T-helper 2 cell treated with Interferon-gamma antibody and Interleukin-4, amounts not matched to agents 100 ng/mL and 5 ng/mL, for 36 hours (primary cell): ENCODE data around the gene PHYHIPL. TPM values are rescaled to one million over a fixed set of nuclear protein-coding genes. Genes with fewer than 3 reads are reported as not detected.

Experiments
- intact Hi-C: fragments of 100-400 bp; cut with micrococcal nuclease; formaldehyde crosslinking; loops from one replicate; pipeline ENCODE4 v1.15.1; 2023
- total RNA-seq: library from RNA; stranded (reverse); gene quantifications from 2 replicates; pipeline ENCODE4 v1.2.3, GENCODE V29; 2022

PHYHIPL gene
- total RNA-seq, 1 donor from 2014 or later: not detected

GRCh38 chr10:59252491-59252890 is 76.0 kb downstream of the PHYHIPL start:
- intact Hi-C loops: no loop called here

DNA sequence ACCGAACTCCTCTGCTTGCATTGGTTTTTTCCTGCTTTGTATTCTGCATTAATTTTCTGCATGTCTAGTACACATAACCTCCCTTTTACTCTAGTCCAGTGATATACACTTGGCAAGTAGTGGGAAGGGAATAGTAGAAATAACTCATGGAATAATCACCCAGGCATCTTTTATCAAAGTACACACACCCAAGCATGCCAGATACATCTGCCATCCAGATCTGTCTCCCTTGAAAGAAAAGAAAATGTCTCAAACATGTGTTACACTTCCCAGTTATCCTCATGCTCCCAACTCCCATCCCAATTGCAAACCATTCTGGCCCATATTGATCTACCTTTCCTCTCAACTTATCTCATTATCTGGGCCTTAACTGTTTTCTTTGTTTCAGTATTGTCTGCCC is 79.0 kb downstream of the PHYHIPL start:
- intact Hi-C loops: no loop called here

GRCh38 chr10:59257224-59257623 is 80.8 kb downstream of the PHYHIPL start:
- intact Hi-C loops: no loop called here

GRCh38 chr10:59258890-59259289 is 82.4 kb downstream of the PHYHIPL start:
- intact Hi-C loops: no loop called here

GRCh38 chr10:59265141-59265540 is 88.7 kb downstream of the PHYHIPL start:
- intact Hi-C loops: no loop called here

GRCh38 chr10:59266321-59266720 is 89.9 kb downstream of the PHYHIPL start:
- intact Hi-C loops: no loop called here

- intact Hi-C loops: no loop called here
These were observed 92.0 kb downstream of the PHYHIPL start for GRCh38 chr10:59268460-59268859.

GRCh38 chr10:59269651-59270050 is 93.2 kb downstream of the PHYHIPL start:
- intact Hi-C loops: no loop called here

GRCh38 chr10:59270492-59270891 is 94.0 kb downstream of the PHYHIPL start:
- intact Hi-C loops: no loop called here

DNA sequence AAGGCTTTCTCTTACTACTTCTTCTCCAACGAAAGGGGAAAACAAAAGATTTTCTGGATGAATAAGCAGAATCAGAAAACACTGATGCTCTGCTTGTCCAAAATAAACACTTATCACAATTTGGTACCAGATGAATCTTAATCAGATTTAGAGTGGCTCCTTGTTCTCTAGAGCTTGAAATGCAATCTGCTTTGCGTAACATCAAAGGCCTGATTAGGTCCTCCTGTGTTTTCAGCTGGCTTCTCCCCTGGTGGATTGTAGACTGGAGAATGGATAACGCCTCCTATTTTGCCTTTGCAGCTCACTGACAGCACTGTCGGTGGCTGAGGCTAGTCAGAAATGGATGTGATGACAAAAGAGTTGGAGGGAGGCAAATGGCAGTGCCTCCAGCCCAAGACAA is 94.7 kb downstream of the PHYHIPL start:
- intact Hi-C loops: no loop called here

- intact Hi-C loops: no loop called here
These were observed 95.6 kb downstream of the PHYHIPL start for GRCh38 chr10:59272061-59272460.

- intact Hi-C loops: no loop called here
These were observed 97.0 kb downstream of the PHYHIPL start for GRCh38 chr10:59273445-59273844.

- intact Hi-C loops: no loop called here
These were observed 99.7 kb downstream of the PHYHIPL start for GRCh38 chr10:59276133-59276532.

DNA sequence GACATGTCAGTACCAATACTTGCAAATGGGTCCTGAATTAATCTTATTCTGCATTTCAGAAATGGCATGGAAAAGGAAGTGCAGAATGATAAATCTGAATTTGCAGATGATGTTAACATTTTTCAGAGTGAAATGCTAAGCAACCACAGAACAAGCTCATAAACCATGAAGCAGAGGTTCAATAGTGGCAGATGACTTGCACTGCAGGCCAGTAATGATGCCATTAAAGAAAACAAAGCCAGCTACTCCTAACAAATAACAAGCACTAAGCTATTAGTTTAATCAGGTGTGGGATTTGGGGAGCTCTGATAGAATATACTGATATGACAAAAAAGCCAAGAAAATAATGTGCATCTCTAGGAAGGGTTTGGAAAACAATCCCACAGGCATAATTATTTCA is 100.5 kb downstream of the PHYHIPL start:
- intact Hi-C loops: no loop called here

GRCh38 chr10:59279476-59279875 is 103.0 kb downstream of the PHYHIPL start:
- intact Hi-C loops: no loop called here

GRCh38 chr10:59279991-59280505 is 103.6 kb downstream of the PHYHIPL start:
- intact Hi-C loops: no loop called here

DNA sequence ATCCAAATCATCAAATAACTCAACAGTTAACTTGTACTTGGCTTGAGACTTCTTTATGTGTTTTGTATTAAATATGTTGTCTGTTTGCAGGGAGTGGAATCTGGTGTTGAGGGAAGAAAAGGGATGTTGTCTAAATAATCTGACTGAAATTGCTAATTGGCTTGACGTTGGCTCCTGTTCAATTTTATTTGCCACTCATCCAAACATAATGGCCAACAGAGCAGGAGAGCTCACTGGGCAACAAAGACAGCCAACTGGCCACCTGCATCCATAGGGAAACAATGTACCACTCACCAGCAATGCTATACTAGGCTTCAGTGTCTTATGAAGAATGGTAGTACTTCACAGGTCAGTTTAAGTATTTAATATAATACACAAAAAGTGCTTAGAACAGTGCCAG is 105.4 kb downstream of the PHYHIPL start:
- intact Hi-C loops: no loop called here

GRCh38 chr10:59283456-59284091 is 107.1 kb downstream of the PHYHIPL start:
- intact Hi-C loops: no loop called here

- intact Hi-C loops: no loop called here
These were observed 107.9 kb downstream of the PHYHIPL start for GRCh38 chr10:59284118-59284975.

- intact Hi-C loops: no loop called here
These were observed 108.6 kb downstream of the PHYHIPL start for GRCh38 chr10:59285073-59285472.

GRCh38 chr10:59285848-59286247 is 109.4 kb downstream of the PHYHIPL start:
- intact Hi-C loops: no loop called here

- intact Hi-C loops: no loop called here
These were observed 111.3 kb downstream of the PHYHIPL start for GRCh38 chr10:59287587-59288255.
